HG03354 (cell line): ENCODE results near the gene BHLHA15.

Experiments used
- ATAC-seq: cut with Tn5 transposase; IDR thresholded peaks from one replicate; pipeline ENCODE4 v1.9.1; 2021; ENCODE audit warnings: mild to moderate bottlenecking; ENCODE audit not compliant: unreplicated experiment, poor library complexity, severe bottlenecking

BHLHA15 gene

DNA sequence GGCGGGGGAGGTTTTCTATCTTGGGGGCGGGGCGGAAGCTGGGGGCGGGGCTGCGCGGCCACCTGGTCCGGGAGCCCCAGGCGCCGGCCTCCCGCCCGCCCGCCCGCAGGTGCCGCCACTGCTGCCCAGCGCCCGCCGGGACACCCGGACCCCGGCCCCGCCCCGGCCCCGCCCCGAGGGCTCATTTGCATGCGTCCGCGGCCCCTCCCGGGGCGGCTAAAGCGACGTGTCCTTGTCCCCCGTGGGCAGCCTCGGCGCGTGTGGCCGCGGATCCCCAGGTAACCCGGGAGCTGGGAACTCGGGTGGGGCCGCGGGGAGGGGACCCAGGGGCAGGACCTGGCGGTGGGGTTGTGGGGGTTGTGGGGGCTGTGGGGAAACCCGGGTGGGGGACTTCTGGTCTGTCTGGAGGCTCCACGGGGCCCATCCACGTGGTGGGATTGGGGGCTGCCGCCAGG lies at the start of gene BHLHA15:
Gene BHLHA15 (plus strand): TSS at position 219 of the 455 bp plus-strand sequence. CDS start 871 bp downstream, outside the sequence.
- no peak for ATAC-seq

DNA sequence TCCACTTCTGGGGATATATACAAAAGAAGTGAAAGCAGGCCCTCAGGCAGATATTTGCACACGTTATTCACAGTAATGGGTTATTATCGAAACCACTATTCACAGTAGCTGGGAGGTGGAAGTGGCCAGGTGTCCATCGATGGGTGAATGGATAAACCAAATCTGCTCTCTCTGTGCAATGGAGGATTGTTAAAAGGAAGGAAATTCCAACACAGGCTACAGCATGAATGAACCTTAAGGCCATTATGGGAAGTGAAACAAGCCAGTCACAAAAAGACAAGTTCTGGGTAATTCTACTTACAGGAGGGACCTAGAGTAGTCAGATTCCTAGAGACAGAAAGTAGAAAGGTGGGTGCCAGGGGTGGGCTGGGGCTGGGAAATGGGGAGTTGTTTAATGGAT lies 48.5 kb upstream of the BHLHA15 start:
- ATAC-seq = no peak

DNA sequence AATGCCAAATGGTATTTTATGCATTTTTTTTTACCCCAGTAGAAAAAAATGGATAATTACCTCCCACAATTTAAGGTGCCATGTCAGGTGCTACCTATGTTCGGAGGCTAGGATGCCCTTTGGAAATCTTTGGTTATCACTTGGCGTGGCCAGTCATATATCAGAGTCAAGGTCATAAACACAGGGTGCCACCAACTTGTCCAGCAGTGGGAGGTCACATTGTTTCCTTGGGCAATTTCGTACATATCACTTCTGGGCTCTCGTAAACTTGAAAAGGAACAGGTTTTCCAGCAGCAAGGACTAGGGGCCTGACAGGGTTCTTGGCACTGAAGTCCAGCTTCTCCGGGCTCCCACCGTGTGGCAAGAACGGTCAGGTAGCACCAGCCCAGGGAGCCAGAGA lies 48.0 kb upstream of the BHLHA15 start:
- ATAC-seq = no peak

DNA sequence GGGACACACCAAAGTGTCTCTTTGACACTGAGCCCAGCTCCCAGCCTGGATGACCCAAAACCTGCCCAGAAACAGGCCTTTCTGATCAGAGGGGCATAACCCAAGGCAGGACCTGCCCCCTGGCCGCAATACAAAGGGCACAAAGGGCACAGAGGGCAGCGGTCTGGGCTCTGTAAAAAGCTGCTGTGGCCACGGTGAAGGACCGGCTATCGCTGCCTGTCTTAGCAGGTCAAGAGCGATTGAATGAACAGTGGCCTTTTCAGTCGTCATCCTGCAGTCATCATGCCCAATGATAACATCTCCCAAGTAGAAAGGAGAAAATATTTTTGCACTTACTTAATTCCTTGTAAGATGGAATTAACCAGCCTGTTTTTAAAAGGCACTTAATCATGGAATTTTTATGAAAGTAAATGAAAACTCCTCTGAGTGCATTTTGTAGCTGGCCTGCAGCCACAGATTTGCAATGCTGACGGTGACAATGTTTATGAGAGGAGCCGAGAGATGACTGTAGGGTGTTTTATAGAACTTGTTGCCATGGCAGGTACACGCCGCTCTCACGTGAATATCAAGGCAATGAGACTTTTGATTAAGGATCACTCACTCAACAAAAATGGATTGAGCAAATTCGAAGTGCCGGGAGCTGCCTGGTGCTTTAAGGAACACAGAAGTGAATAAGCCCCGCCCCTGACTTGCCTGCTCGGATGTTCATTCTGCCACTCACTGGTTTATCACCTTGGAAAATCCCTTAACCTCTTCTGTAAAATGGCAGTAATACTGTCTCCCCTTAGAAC lies 47.3 kb upstream of the BHLHA15 start:
- no peak for ATAC-seq

- peak; percentile 65 for ATAC-seq
Measured at GRCh38 chr7:98165827-98166667, 45.2 kb upstream of the BHLHA15 start.

DNA sequence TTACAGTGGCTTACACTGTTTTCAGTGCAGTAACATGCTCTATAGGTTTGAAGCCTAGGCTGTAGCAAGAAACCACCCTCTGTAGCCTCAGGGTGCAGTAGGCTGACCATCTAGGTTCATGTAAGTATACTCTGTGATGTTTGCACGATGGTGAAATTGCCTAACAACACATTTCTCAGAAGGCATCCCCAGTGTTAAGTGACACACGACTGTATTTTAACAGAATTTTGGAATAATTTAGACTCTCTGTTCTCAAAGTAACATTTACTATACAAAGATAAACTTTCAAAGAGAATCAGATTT lies 44.6 kb upstream of the BHLHA15 start:
- no peak for ATAC-seq

GRCh38 chr7:98167653-98168052 lies 43.6 kb upstream of the BHLHA15 start:
- no peak for ATAC-seq

DNA sequence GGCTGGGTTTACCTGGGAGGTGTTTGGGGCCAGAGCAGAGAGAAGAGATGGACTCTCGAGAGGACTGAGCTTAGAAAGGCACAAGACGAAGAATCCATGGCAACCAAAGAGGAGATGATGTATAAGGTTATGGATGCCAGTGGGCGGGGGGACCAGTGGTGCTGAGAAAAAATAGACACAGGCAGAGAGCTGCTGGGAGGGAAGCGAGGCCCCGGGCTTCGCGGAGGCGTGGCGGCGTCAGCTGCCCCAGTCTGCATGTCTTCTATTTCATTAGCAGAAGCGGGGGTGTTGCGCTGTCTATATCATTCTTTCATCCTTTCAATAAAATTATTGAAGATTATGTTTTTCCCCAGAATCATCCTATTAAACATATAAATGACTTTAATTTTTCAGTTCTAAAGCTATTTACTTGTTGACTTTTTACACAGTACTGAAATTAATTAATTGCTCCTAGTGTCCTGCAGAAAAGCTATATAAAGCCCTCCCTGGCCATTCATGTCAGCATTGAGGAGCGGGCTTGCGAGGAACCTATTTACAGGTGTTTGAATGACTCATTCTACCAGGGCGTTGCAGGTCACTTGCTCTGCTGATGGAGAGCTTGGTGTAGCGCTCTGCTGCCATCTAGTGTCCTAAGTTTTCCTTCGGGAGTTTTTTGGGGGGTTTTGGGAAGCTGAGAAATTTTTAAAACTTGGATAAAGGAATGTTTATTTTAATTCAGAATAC lies 42.9 kb upstream of the BHLHA15 start:
- ATAC-seq = peak; percentile 79

GRCh38 chr7:98168904-98169621 lies 42.2 kb upstream of the BHLHA15 start:
- no peak for ATAC-seq

DNA sequence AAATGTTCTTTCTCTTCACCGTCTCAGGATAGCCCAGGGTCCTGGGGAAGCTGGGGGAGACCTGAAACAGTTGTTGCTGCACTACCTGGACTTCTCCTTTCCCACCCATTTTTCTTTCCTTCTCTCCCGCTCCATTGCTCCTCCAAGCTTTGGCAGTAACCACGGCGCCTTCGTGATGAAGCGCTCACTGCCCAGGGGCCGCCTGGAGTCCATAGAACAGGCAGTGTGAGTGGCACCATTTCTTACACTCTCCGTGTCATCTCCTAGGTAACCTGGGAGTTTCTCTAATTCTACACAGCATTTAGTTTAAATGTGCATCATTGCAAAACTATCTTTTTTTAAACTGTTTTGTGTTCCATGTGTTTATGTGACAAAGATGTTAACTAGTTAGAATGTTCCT lies 40.3 kb upstream of the BHLHA15 start:
- ATAC-seq = no peak

DNA sequence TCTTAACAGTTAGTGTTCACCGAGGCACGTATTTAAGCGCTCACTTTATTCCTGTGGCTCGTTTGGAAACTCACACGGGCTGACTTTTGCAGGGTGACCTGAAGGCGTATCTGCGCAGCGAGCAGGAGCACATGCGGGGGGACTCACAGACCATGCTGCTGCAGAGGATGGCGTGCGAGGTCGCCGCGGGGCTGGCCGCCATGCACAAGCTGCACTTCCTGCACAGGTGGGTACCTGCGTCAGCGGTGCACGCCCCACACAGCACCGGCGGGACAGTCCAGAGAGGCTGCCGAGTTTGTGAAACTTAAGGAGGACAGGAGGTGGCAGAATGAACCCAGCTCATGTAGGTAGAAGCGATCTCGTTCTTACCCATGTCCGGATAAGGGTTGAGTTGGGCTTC lies 39.8 kb upstream of the BHLHA15 start:
- no peak for ATAC-seq

DNA sequence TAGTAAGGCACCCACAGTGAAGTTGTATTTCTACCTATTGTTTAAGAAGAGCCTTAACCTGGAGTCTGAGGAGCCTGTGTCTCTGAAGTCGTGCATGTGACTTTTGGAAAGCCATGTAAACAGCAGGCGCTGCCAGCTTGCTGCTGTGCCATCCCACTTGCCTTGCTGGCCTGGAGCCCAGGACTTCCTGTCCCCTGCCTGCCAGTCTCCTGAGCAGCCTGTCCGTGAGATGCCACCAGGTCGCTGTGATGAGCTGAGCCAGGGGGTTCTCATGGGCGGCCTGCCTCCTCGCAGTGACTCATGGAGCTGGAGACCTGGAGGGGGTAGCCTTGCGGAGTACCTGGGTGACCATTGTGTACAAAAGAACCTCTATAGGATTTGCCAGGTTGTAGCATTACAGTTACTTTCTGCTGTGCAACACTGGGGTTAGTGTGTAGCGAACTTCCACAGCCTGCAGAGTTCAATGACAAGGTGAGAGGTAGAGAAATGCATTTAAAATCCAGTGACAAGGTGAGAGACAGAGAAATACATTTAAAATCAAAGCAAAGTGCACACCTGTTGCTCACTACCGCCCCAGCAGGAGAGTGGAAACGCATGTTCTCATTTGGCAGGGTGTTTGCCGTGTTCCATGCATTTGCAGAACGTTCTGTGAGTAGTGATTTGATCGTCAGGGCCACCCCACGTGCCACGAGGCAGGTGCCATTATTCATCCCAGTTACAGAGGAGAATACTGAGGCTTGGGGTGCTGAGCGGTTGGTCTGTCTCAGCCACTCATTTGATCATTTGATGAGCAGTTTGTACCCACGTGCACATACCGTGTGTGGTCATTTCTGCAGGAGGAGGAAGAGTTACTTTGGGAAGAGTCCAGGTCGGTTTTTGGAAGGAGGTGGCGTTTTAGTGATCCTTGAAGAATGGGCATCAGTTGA lies 36.6 kb upstream of the BHLHA15 start:
- ATAC-seq = no peak

DNA sequence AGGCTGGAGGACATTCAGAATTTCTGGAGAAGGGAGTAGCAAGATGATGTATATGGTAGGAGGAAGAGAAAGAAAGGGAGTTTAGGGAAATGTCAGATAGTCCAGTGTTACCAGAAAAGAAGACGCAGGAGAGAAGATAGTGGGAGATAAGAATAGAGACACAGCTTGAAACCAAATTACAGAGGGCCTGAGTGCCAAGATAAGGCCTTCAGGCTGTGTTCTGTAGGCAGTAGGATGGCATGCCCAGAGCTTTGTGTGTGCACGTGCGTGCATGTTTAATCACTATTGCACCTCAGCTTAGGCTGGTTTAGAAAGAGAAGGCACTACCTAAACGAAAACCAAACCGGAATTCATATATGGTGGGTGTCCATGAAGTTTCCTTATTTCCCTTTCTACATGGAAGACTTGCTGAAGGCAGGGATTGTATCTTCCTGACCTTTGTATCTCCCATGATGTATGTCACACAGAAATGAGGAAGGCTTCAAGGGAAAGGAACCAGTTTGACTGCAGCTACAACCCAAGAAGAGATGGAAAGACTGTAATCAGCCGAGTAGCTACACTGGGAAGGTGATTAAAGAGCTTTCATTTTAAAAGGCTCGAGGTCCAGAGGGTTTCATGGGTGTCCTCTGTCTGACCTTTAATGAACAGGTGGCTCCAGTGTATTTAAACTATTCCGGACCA lies 35.8 kb upstream of the BHLHA15 start:
- no peak for ATAC-seq

DNA sequence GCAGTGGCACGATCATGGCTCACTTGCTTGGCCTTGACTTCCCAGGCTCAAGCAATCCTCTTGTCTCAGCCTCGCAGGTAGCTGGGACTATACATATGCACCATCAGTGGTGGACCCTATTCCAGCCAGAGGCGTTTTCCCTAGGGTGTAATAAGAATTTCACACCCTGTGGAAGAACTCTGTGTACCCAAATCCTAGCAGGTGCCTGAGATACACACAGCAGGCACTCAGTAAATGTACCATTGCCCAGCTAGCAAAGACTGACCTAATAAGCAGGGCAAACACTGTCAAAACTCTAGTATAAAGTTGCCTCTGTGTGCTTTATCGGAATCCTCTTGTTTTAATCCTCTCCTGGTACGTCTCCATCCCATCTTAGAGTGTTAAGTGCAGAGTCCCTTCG lies 33.7 kb upstream of the BHLHA15 start:
- no peak for ATAC-seq

DNA sequence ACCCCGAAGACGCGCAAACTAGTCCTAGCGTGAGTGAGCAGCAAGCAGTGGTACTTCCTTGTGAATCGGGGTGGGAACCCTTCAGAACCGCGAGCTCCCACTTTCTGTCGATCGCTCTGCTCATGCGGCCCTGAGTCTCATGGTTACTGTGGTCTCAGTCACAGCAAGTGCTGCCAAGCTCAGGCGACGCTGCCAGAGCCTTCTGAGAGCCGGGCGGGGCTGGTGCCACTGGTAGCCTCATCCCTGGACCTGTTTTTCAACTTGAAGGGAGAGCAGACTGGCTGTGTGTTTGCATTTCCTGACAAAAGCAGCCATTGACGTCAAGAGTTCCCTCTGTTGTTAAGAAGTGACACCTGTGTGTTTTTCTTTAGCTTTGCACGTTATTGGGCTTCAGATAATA lies 32.9 kb upstream of the BHLHA15 start:
- ATAC-seq = no peak

- ATAC-seq = no peak
Measured at GRCh38 chr7:98178762-98179490, 32.3 kb upstream of the BHLHA15 start.

GRCh38 chr7:98180751-98181150 lies 30.5 kb upstream of the BHLHA15 start:
- no peak for ATAC-seq

DNA sequence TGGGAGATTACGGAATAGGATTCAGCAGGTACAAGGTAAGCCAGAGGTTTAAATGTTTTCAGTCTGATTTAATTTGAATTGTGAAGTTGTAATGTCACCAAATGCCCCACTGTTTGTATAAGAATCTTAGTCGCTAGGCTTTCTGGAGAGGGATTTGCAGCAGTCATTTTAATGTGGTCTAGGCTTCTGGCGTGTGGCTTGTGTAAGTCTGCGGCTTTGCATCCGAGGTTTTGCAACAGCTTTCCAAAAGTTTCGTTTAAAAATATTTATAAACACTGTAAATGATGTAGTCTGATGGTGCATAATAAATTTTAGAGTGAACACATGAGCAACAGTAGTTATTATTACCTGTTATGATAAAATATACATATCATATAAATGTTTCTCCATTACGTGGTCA lies 26.1 kb upstream of the BHLHA15 start:
- no peak for ATAC-seq
